Liver (tissue), 9 donors: Measurements from ENCODE around the gene SLC29A3. TPM values are rescaled to one million over a fixed set of nuclear protein-coding genes. Genes with fewer than 3 reads are reported as not detected.

ENCODE experiments used
- DNase-seq: peaks from one replicate; pipeline ENCODE4 v3.0.0-alpha.2; 2017; ENCODE audit warnings: low spot score
- H3K27ac ChIP-seq, 2 donors: one replicate each; pipeline ENCODE4 v1.7.0; 2013; ENCODE audit warnings: inconsistent platforms in 2 of 2, low read length in 2 of 2, control low read depth in 1 of 2, low read depth in 1 of 2, mild to moderate bottlenecking in 1 of 2
- H3K27me3 ChIP-seq, 4 donors: one replicate each; pipeline versions ENCODE4 v1.6.1 to v1.7.0; 2013; ENCODE audit warnings: low read length in 3 of 4, inconsistent platforms in 1 of 4, mild to moderate bottlenecking in 1 of 4, moderate library complexity in 1 of 4; ENCODE audit not compliant: control insufficient read depth in 4 of 4, insufficient read depth in 4 of 4
- H3K36me3 ChIP-seq, 4 donors: one replicate each; pipeline versions ENCODE4 v1.6.1 to v1.7.0; 2013; ENCODE audit warnings: low read length in 3 of 4, mild to moderate bottlenecking in 3 of 4, low read depth in 1 of 4, moderate library complexity in 1 of 4; ENCODE audit not compliant: control insufficient read depth in 4 of 4, insufficient read depth in 3 of 4
- H3K4me1 ChIP-seq, 4 donors: one replicate each; pipeline versions ENCODE4 v1.6.1 to v1.7.0; 2013; ENCODE audit warnings: low read length in 3 of 4, mild to moderate bottlenecking in 3 of 4, moderate library complexity in 1 of 4; ENCODE audit not compliant: control insufficient read depth in 4 of 4, insufficient read depth in 4 of 4
- H3K4me3 ChIP-seq, 3 donors: one replicate each; pipeline versions ENCODE4 v1.6.1 to v1.7.0; 2013; ENCODE audit warnings: low read length in 3 of 3, control low read depth in 1 of 3, low read depth in 1 of 3, mild to moderate bottlenecking in 1 of 3
- H3K9ac ChIP-seq, 2 donors: one replicate each; pipeline ENCODE4 v1.7.0; 2013; ENCODE audit warnings: low read length in 2 of 2, mild to moderate bottlenecking in 2 of 2, moderate library complexity in 2 of 2, control low read depth in 1 of 2, low read depth in 1 of 2
- H3K9me3 ChIP-seq, 4 donors: one replicate each; pipeline versions ENCODE4 v1.6.1 to v1.7.0; 2013; ENCODE audit warnings: low read length in 3 of 4; ENCODE audit not compliant: control insufficient read depth in 4 of 4
- ATF3 ChIP-seq: IDR thresholded peaks from 2 replicates; pipeline ENCODE4 v1.6.1; 2016; ENCODE audit warnings: antibody characterized with exemption
- EGR1 ChIP-seq, 2 donors: IDR thresholded peaks; 2 replicates each; pipeline ENCODE4 v1.6.1; 2016 to 2018; ENCODE audit warnings: antibody characterized with exemption in 2 of 2, low read depth in 2 of 2
- FOXA2 ChIP-seq: IDR thresholded peaks from 2 replicates; pipeline ENCODE4 v1.6.1; 2016; ENCODE audit warnings: antibody characterized with exemption
- HNF4A ChIP-seq, 2 donors: conservative IDR thresholded peaks; 2 replicates each; pipeline ENCODE4 v1.6.1; 2016; ENCODE audit warnings: antibody characterized with exemption in 2 of 2, mild to moderate bottlenecking in 2 of 2
- JUND ChIP-seq, 2 donors: IDR thresholded peaks; 2 replicates each; pipeline ENCODE4 v1.6.1; 2016; ENCODE audit warnings: antibody characterized with exemption in 2 of 2
- RAD21 ChIP-seq, 2 donors: IDR thresholded peaks; 2 replicates each; pipeline ENCODE4 v1.6.1; 2016; ENCODE audit warnings: antibody characterized with exemption in 2 of 2, mild to moderate bottlenecking in 2 of 2
- RXRA ChIP-seq, 2 donors: IDR thresholded peaks; 2 replicates each; pipeline ENCODE4 v1.6.1; 2017 to 2018; ENCODE audit warnings: antibody characterized with exemption in 2 of 2, mild to moderate bottlenecking in 1 of 2
- YY1 ChIP-seq: IDR thresholded peaks from 2 replicates; pipeline ENCODE4 v1.6.1; 2016; ENCODE audit warnings: antibody characterized with exemption, mild to moderate bottlenecking
- WGBS: extraction: QIAGEN DNeasy Blood & Tissue Kit; methylation state at CpG from one replicate; pipeline ENCODE4 v1.1.7; 2013; 5-methylcytosine and 5-hydroxymethylcytosine counted together
- polyA plus RNA-seq, 2 donors: library from polyadenylated mRNA; stranded (reverse) in 1 of 2; unstranded in 1 of 2; fragments of 200-250 nt in 1 of 2; fragments of >200 nt in 1 of 2; fragmentation: Nextera tagmentation in 1 of 2; extraction: Ambion mirVana in 1 of 2; gene quantifications; one replicate each; pipeline versions ENCODE4 v1.2.1 to v1.2.3, GENCODE V29; 2013 to 2015
- total RNA-seq, 2 donors: library from RNA; depleted of rRNA; stranded (reverse); fragments of >200 nt; gene quantifications; one replicate each; pipeline ENCODE4 v1.2.3, GENCODE V29; 2014
- TF ChIP-seq, protein P1 (sequence below): IDR thresholded peaks from 2 replicates; pipeline ENCODE4 v1.6.1; 2016; ENCODE audit warnings: antibody characterized with exemption, mild to moderate bottlenecking
- TF ChIP-seq, protein P2 (sequence below): IDR thresholded peaks from 2 replicates; pipeline ENCODE4 v1.6.1; 2016; ENCODE audit warnings: antibody characterized with exemption
- donor health status: healthy.
- donor health status: healthy.
- donor health status: healthy.
- donor health status: healthy.
- donor health status: healthy.

SLC29A3 gene
- total and polyA plus RNA-seq, 4 donors = 3.1 to 11.9 (median 5.3) TPM

DNA sequence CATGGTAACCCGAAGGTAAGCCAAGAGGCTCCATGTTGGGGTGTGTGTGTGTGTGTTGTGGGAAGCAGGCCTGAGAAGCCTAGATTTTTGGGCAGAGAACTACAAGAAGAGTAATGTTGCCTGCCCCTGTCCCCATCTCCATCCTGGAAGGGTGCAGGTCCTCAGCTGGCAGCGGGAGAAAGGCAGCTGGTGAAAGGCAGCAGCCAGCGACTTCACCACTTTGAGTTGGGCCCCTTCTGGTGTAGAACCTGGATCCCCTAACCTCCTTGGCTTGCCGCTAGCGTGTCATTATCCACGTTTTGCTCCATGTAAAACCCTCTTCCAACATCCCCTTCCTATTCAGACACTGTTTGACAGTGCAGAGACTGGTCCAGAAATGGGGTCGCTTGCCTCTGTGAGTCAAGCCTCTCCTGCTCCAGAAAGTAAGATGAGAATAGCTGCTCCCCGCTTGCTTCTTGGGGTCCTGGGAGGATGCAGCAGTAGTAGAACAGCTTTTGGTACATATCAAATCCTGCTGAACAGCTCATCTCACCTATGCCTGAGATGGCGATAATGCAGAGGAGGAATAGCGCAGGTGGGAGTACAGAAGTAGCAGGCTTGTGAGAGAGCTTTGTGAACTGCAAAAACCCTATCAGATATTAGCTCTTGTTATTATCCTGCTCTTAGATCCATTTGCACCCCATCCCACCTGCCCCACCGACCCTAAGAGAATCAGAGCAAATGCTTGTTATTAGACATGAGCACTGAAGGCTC lies 55.6 kb downstream of the SLC29A3 start (continued):
- TF ChIP-seq, protein P1, sequence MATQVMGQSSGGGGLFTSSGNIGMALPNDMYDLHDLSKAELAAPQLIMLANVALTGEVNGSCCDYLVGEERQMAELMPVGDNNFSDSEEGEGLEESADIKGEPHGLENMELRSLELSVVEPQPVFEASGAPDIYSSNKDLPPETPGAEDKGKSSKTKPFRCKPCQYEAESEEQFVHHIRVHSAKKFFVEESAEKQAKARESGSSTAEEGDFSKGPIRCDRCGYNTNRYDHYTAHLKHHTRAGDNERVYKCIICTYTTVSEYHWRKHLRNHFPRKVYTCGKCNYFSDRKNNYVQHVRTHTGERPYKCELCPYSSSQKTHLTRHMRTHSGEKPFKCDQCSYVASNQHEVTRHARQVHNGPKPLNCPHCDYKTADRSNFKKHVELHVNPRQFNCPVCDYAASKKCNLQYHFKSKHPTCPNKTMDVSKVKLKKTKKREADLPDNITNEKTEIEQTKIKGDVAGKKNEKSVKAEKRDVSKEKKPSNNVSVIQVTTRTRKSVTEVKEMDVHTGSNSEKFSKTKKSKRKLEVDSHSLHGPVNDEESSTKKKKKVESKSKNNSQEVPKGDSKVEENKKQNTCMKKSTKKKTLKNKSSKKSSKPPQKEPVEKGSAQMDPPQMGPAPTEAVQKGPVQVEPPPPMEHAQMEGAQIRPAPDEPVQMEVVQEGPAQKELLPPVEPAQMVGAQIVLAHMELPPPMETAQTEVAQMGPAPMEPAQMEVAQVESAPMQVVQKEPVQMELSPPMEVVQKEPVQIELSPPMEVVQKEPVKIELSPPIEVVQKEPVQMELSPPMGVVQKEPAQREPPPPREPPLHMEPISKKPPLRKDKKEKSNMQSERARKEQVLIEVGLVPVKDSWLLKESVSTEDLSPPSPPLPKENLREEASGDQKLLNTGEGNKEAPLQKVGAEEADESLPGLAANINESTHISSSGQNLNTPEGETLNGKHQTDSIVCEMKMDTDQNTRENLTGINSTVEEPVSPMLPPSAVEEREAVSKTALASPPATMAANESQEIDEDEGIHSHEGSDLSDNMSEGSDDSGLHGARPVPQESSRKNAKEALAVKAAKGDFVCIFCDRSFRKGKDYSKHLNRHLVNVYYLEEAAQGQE = no peak

GRCh38 chr10:71375952-71376351 lies 56.9 kb downstream of the SLC29A3 start:
- Histone ChIP-seq H3K4me3 (no peak overlapping the region), H3K27ac (no peak overlapping the region)
- 59% methylated on average over 3 of the region's 3 CpGs for WGBS

More at GRCh38 chr10:71375952-71376351, 56.9 kb downstream of the SLC29A3 start:
- Histone ChIP-seq H3K4me1 (peaks cover 0 to 11% (median 7%) of the 10 kb centered on the region in 4 donors), H3K27me3 (no peaks in the 10 kb centered on the region), H3K9ac (no peak overlapping the region), H3K9me3 (no peaks in the 10 kb centered on the region), H3K36me3 (no peaks in the 10 kb centered on the region)
- no peak for DNase-seq
- TF ChIP-seq, protein P2, sequence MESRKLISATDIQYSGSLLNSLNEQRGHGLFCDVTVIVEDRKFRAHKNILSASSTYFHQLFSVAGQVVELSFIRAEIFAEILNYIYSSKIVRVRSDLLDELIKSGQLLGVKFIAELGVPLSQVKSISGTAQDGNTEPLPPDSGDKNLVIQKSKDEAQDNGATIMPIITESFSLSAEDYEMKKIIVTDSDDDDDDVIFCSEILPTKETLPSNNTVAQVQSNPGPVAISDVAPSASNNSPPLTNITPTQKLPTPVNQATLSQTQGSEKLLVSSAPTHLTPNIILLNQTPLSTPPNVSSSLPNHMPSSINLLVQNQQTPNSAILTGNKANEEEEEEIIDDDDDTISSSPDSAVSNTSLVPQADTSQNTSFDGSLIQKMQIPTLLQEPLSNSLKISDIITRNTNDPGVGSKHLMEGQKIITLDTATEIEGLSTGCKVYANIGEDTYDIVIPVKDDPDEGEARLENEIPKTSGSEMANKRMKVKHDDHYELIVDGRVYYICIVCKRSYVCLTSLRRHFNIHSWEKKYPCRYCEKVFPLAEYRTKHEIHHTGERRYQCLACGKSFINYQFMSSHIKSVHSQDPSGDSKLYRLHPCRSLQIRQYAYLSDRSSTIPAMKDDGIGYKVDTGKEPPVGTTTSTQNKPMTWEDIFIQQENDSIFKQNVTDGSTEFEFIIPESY = no peak
- TF ChIP-seq HNF4A (conservative IDR thresholded peaks at IDR 0.05) = no peak
- TF ChIP-seq RXRA (IDR thresholded peaks at IDR 0.05) = no peak
- TF ChIP-seq, protein P1 = no peak
- TF ChIP-seq RAD21 (IDR thresholded peaks at IDR 0.05) = no peak
- TF ChIP-seq FOXA2 = no peak
- no peak for TF ChIP-seq ATF3
- TF ChIP-seq YY1 = no peak
- TF ChIP-seq JUND (IDR thresholded peaks at IDR 0.05) = no peak
- no peak for TF ChIP-seq EGR1 (IDR thresholded peaks at IDR 0.05; ENCODE audit: low read depth in 2 of 2)
